ENCODE measurements around the gene PEX12.
"Not testable (repeated sequence)": the region's sequence is repeated elsewhere in the genome, so short reads cannot be mapped to it uniquely, and the experiment has no call there.

The PEX12 gene

GRCh38 chr17:35535406-35535805, 43.0 kb downstream of the PEX12 start:
- DNase-seq: not testable (repeated sequence)

- DNase-seq: no peak
Measured at GRCh38 chr17:35534576-35535093, 43.7 kb downstream of the PEX12 start.

GRCh38 chr17:35531160-35531559, 47.2 kb downstream of the PEX12 start:
- no peak for DNase-seq

- no peak for DNase-seq
Measured at GRCh38 chr17:35529866-35530265, 48.5 kb downstream of the PEX12 start.

- not testable (repeated sequence) for DNase-seq
Measured at GRCh38 chr17:35529326-35529725, 49.0 kb downstream of the PEX12 start.
